Measurements from ENCODE around the gene ADM2.
"Not testable (repeated sequence)": the region's sequence is repeated elsewhere in the genome, so short reads cannot be mapped to it uniquely, and the experiment has no call there.

ADM2 gene

GRCh38 chr22:50530877-50531545, 49.7 kb downstream of the ADM2 start:
- peaks cover 11% of the 10 kb centered on the region for H3K9me3 ChIP-seq (ENCODE audit: severe bottlenecking)
- DNase-seq = no peak
- no peak for TF ChIP-seq CTCF (IDR thresholded peaks at IDR 0.05; ENCODE audit: low read depth, low read length)
- H3K36me3 ChIP-seq = no peaks in the 10 kb centered on the region
- no peak overlapping the region for H3K4me3 ChIP-seq (ENCODE audit: low read depth, low read length)
- H3K27me3 ChIP-seq (ENCODE audit: insufficient read depth, low read depth, severe bottlenecking) = no peaks in the 10 kb centered on the region
- no peak overlapping the region for H3K27ac ChIP-seq

GRCh38 chr22:50531546-50531961, 50.2 kb downstream of the ADM2 start:
- Histone ChIP-seq H3K27me3 (ENCODE audit: insufficient read depth, low read depth, severe bottlenecking) (no peaks in the 10 kb centered on the region), H3K36me3 (no peaks in the 10 kb centered on the region), H3K4me3 (ENCODE audit: low read depth, low read length) (peak overlapping the region; percentile 71), H3K9me3 (ENCODE audit: severe bottlenecking) (peaks cover 11% of the 10 kb centered on the region), H3K27ac (no peak overlapping the region; the same call in 1 of the 2 replicates)
- peak; percentile 43 for DNase-seq
- TF ChIP-seq CTCF (IDR thresholded peaks at IDR 0.05; ENCODE audit: low read depth, low read length) = no peak

DNA sequence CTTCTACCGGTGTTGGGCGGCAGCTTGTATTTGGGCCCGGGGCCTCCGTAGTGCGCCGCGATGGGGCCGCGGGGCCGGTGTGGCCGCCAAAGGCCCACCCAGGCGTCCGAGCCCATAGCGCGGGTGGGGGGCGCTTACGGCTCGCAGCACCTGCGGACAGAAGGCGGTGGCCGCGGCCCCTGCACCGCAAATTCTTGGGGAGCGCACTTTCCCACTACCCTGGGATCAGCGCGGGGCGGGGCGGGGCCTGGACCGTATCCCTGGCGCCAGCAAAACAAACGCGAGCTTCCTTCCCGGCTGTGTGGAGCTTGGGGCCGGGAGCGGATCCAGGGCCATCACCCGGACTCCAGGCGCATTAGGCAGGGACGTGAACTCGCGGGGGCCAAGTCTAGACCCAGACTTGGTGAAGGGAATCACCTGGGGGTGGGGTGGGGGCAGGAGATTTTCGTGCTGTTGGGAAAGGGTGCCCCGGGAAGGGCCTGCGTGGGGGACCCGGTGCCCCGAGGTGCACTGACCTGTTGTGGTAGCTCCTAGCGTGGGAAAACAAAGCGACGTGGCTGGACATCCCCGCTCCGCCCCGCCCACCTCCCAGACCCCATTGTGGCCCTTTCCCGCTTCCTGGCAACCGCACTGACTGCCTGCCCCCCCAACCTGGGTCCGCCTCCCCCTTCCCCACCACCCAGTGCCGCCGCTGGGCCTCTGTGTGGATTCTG, 50.8 kb downstream of the ADM2 start:
- H3K4me3 ChIP-seq (ENCODE audit: low read depth, low read length) = peak overlapping the region; percentile 71
- peak; percentile 65 for DNase-seq
- H3K36me3 ChIP-seq = no peaks in the 10 kb centered on the region
- TF ChIP-seq CTCF (IDR thresholded peaks at IDR 0.05; ENCODE audit: low read depth, low read length) = no peak
- peak overlapping the region; percentile 29; the same call in 1 of the 2 replicates for H3K27ac ChIP-seq
- H3K9me3 ChIP-seq (ENCODE audit: severe bottlenecking) = peaks cover 11% of the 10 kb centered on the region
- H3K27me3 ChIP-seq (ENCODE audit: insufficient read depth, low read depth, severe bottlenecking) = no peaks in the 10 kb centered on the region

DNA sequence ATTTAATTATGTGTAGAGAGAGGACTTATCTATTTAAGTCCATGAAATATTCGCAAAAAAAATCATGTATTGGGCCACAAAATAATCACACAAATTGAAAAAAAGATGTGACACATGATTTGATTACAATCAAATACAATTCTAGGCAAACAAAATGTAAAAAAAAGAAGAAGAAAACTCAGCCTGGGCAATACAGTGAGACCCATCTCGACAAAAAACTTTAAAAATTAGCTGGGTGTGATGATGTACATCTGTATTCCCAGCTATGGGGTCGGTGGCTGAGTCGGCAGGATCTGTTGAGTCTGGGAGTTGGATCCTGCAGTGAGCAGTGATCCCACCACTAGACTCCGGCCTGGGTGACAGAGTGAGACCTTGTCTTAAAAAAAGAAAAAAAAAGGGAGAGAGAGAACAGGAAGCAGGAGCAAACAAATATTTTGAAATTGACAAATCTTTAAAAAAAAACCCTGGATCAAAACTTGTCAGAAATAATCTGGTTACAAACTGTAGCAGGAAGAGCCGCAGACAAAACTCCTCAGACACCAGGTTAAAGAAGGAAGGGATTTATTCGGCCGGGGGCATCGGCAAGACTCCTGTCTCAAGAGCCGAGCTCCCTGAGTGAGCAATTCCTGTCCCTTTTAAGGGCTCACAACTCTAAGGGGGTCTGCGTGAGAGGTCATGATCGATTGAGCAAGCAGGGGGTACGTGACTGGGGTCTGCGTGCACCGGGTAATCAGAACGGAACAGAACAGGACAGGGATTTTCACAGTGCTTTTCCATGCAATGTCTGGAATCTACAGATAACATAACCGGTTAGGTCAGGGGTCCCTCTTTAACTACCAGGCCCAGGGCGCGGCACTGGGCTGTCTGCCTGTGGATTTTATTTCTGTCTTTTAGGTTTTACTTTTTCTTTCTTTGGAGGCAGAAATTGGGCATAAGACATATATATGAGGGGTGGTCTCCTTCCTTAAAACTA, 51.8 kb downstream of the ADM2 start:
- Histone ChIP-seq H3K4me3 (ENCODE audit: low read depth, low read length) (peak overlapping the region; percentile 71), H3K27me3 (ENCODE audit: insufficient read depth, low read depth, severe bottlenecking) (no peaks in the 10 kb centered on the region), H3K27ac (no peak overlapping the region), H3K9me3 (ENCODE audit: severe bottlenecking) (peaks cover 11% of the 10 kb centered on the region), H3K36me3 (no peaks in the 10 kb centered on the region)
- TF ChIP-seq CTCF (IDR thresholded peaks at IDR 0.05; ENCODE audit: low read depth, low read length) = no peak
- DNase-seq = no peak

- H3K9me3 ChIP-seq (ENCODE audit: severe bottlenecking) = peaks cover 11% of the 10 kb centered on the region
- H3K27me3 ChIP-seq (ENCODE audit: insufficient read depth, low read depth, severe bottlenecking); DNase-seq; H3K27ac ChIP-seq; H3K36me3 ChIP-seq; H3K4me3 ChIP-seq (ENCODE audit: low read depth, low read length): not testable (repeated sequence)
Measured at GRCh38 chr22:50533856-50534711, 52.7 kb downstream of the ADM2 start.
